GM21390 (cell line): Measurements from ENCODE around the gene EYA2.

Source experiments
- ATAC-seq: cut with Tn5 transposase; IDR thresholded peaks from one replicate; pipeline ENCODE4 v1.9.1; 2021; ENCODE audit not compliant: unreplicated experiment

EYA2 gene

GRCh38 chr20:47133809-47134456 lies 239.3 kb downstream of the EYA2 start:
- ATAC-seq, result no peak

GRCh38 chr20:47136782-47137181 lies 242.1 kb downstream of the EYA2 start:
- ATAC-seq, result no peak

- ATAC-seq, result no peak
Observed at GRCh38 chr20:47137231-47137870, 242.7 kb downstream of the EYA2 start.

- ATAC-seq, result no peak
Observed at GRCh38 chr20:47139934-47140535, 245.4 kb downstream of the EYA2 start.

DNA sequence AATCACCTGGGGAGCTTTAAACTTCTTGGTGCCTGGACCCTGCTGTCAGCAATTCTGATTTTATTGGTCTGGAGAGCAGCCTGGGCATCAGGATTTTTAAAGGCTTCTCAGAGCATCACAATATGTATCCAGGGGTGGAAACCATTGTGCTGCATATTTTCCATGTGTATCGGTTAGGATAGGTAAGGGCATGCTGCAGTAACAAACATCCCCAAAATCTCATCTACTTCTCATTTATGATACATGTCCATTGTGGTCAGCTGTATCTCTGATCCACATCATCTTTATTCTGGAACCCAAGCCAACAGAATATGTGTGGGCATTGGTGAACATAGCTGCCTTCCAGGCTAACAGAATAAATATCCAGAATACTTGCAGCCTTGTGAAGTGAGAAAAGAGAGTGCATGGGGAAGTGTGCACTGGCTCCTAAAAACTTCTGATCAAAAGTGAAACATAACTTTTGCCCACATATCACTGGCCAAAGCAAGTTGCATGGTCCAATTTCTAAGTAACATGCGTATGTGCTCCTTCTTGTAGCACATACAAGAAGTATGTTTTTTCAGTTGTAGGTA lies 246.8 kb downstream of the EYA2 start:
- no peak for ATAC-seq

GRCh38 chr20:47141941-47142773 lies 247.5 kb downstream of the EYA2 start:
- ATAC-seq, result no peak

- ATAC-seq, result no peak
Observed at GRCh38 chr20:47142774-47143170, 248.1 kb downstream of the EYA2 start.

DNA sequence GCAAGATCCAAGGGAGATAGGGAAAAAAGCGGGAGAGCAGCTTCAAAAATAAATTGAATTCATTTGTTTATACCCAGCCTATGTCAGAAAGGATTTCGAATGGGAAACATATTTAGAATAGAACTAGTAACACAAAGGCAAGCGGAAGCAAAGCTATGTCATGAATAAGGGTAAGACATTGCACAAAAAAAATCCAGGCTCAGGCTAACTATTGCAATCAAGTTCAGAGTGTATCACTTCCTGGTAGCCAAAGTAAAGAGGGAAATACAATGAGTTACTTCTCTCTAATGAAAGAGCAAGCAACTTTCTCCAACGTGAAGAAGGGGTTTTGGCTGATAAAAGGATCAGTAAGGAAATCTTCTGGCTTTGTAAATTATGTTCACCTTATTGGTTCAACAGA lies 249.0 kb downstream of the EYA2 start:
- ATAC-seq, result no peak

DNA sequence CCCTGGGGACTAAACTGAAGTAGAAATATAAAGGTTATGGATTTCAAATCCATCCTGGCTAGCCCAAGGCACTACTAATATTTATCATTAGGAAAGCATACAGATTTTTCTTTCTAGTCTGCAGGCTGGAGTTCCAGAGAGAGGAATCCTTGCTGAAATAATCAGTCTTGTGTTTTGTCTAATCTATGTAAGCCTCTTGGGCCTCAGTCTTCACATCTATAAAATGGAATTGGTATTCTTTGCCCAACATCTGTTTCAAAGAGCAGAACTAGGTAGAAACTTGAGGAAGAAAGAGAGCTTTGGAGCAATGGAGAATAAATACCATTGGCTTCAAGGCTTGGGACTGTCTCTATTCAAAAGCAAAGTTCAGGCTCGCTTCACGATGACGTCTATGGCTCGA lies 249.8 kb downstream of the EYA2 start:
- ATAC-seq, result no peak

DNA sequence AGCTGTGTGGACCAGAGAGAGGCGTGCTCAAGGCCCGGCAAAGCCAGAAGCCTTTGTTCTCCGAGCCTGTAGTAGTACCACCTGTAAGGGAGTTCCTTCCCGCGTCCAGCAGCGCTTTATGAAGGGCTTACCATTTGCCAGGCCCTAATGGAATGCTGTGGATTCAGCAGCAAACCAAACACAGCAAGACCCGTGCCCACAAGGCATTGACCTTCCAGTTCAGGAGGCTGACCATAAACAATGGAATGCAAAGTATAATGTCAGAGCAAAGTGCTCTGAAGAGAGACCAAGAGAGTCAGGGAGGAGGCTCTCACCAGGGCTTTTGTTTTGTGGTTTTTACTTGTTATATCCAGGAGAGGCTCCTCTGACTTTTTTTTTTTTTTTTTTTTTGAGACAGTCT lies 252.0 kb downstream of the EYA2 start:
- no peak for ATAC-seq

DNA sequence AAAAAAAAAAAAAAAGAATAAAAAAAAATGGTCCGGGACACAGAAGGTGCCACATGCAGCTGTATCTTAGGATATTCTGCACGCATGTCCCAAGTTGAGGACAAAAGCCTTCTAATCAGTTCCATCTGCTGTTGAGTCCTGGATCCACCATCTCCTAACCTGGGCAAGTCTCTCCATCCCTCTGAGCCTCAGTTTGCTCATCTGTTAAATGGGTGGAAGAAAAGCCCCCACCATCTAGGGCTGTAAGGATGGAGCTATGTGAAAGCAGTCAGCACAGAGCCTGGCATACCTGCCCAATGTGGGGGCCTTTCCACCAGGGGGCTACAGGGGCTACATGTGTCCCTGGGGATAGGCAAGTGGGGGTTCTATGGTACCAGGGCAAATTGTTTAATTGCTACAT lies 253.4 kb downstream of the EYA2 start:
- ATAC-seq, result no peak

- no peak for ATAC-seq
Observed at GRCh38 chr20:47149939-47150338, 255.3 kb downstream of the EYA2 start.

GRCh38 chr20:47150403-47151152 lies 255.9 kb downstream of the EYA2 start:
- ATAC-seq, result no peak

GRCh38 chr20:47152068-47152467 lies 257.4 kb downstream of the EYA2 start:
- no peak for ATAC-seq

- no peak for ATAC-seq
Observed at GRCh38 chr20:47154089-47154488, 259.4 kb downstream of the EYA2 start.

DNA sequence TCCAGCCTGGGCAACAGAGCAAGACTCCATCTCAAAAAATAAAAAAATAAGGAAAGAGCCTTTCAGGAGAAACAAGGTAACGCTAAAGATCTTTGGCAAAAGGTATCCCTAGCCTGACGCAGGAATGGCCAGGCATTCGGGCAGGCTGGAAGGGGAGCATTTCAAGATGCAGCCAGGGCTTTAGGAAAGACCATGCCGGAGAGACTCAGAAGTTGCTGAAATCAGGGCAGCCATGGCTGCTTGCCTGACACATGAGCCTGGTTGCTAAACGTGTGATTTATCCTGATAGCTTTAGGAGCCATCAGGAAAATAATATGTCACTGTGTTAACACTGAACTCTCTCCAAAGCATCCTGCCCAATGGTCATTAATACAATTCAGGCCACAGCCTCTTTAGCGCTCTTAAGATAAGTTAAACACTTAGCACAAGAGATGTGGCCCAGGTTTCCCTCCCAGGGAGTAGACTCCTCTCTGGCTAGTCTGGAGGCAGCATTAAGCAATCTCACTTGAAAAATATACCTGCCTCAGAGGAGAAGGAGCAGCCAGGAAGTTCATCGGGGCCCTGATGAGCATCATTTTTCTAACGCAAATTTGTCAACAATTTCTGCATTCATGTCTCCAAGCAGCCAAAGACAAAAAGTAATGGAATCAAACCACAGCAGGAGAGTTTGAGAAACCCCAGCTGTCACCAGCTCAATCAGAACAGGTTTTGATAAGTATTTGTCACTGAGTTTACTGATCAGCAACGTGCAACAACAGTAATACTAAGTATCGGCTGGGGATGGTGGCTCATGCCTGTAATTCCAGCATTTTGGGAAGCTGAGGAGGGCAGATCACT lies 261.9 kb downstream of the EYA2 start:
- ATAC-seq, result no peak

DNA sequence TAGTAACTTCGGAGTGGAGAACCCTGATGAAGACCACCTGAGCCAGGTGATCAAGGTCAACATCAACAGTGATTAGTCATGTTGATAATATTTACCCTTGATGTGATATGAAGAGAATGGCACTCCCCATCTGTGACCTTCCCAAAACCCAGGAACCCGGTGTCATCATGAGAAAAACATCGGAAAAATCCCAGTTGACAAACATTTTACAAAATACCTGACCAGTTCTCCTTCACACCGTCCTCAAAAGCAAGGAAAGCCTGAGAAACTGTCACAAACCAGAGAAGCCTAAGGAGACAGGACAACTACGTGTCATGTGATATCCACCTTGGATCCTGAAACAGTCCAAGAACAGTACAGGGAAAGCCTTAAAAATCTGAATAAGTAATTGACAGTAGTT lies 264.5 kb downstream of the EYA2 start:
- ATAC-seq, result no peak

DNA sequence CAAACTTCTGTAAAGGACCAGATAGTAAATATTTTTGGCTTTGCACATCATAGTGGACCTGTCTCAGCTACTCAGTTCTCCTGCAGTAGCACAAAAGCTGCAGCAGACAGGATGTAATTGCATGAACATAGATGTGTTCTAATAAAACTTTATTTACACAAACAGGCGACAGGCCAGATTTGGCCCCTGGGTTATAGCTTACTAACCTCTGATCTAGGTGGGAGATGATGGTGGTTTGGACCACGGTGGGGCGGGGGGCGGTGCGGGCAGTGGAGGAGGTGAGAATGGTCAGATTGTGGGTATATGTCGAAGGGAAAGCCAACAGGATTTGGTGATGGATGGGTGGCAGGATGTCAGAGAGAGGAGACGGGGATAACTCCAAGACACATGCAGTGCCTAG lies 265.6 kb downstream of the EYA2 start:
- no peak for ATAC-seq

GRCh38 chr20:47160992-47161391 lies 266.3 kb downstream of the EYA2 start:
- ATAC-seq, result no peak

GRCh38 chr20:47161411-47161810 lies 266.8 kb downstream of the EYA2 start:
- no peak for ATAC-seq
